Activated naive CD4-positive, alpha-beta T cell treated with anti-CD3 and anti-CD28 coated beads, Interleukin-2, amount 50 U/mL, for 24 hours (primary cell): ENCODE measurements around the gene KIF26A.

Source experiments
- H3K27ac Mint-ChIP-seq: one replicate; pipeline ENCODE4 v1.8.0; 2021; ENCODE audit warnings: mild to moderate bottlenecking, mixed read lengths
- H3K27me3 Mint-ChIP-seq: one replicate; pipeline ENCODE4 v1.8.0; 2021; ENCODE audit warnings: mixed read lengths
- H3K36me3 Mint-ChIP-seq: one replicate; pipeline ENCODE4 v1.8.0; 2021; ENCODE audit warnings: mixed read lengths
- H3K4me1 Mint-ChIP-seq: one replicate; pipeline ENCODE4 v1.8.0; 2021; ENCODE audit warnings: mixed read lengths
- H3K4me3 Mint-ChIP-seq: one replicate; pipeline ENCODE4 v1.8.0; 2021; ENCODE audit warnings: mild to moderate bottlenecking, mixed read lengths
- H3K9me3 Mint-ChIP-seq: one replicate; pipeline ENCODE4 v1.8.0; 2021; ENCODE audit warnings: mixed read lengths

KIF26A gene

GRCh38 chr14:104212206-104213095, 74.1 kb downstream of the KIF26A start:
- no peaks in the 10 kb centered on the region for H3K4me1 Mint-ChIP-seq
- H3K4me3 Mint-ChIP-seq, result no peak overlapping the region
- H3K9me3 Mint-ChIP-seq, result no peaks in the 10 kb centered on the region
- H3K36me3 Mint-ChIP-seq, result no peaks in the 10 kb centered on the region
- H3K27ac Mint-ChIP-seq, result peak overlapping the region; percentile 82
- peaks cover 4% of the 10 kb centered on the region for H3K27me3 Mint-ChIP-seq

DNA sequence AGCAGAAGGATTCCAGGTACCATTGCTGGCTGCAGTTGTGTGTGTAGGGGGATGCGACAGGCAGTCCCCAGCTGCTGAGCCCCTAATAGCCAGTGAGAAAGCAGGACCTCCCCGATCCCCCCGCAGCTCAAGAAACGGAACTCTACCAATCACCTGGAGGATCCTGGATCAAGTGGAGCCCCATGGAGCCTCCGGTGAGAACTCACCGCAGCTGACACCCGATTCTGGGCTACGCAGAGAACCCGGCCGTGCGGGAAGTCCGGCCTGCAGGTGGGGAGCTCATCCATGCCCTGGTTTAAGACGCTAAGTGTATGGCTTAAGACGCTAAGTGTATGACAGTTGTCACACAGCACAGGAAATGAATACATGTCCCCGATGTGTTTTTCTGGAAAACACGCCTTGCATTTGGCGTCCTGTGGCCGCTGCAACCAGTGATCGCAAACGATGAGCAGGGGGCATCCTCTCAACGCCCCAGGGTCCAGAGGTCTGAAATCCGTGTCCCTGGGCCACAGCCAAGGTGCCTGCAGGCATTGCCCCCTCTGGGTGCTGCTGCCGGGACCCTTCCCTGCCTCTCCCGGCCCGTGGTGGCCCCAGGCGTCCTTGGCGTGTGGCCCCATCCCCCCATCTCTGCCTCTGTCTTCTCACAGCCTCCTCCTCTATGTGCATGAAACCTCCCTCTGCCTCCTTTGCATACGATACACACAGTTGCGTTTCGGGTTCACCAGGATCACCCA, 75.1 kb downstream of the KIF26A start:
- Mint-ChIP-seq H3K4me1 (no peaks in the 10 kb centered on the region), H3K27me3 (peaks cover 4% of the 10 kb centered on the region), H3K9me3 (no peaks in the 10 kb centered on the region), H3K36me3 (no peaks in the 10 kb centered on the region), H3K4me3 (no peak overlapping the region), H3K27ac (no peak overlapping the region)

DNA sequence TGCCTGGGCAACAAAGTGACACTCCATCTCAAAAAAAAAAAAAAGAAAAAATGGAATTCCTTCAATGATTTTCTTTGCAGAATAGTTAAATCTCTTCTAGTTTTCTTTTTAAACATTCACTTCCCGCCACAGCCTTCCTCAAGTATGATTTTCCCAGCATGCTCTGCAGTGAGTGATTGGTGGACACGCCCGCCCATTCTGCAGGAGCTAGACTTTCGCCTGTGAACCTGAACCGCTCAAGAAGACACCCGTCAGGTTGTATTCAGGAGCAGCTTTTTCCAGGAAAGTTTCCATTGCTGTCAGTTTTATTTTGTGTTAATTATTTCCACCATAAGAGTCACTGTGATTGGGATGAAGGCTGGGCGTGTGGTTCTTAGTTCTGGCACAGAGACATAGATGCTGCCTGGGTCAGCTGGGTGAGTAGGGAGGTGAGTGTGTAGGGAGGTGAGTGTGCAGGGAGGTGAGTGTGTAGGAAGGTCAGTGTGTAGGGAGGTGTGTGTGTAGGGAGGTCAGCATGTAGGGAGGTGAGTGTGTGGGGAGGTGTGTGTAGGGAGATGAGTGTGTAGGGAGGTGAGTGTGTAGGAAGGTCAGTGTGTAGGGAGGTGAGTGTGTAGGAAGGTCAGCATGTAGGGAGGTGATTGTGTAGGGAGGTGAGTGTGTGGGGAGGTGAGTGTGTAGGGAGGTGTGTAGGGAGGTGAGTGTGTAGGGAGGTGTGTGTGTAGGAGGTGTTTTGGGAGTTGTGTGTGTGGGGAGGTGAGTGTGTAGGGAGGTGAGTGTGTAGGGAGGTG, 76.2 kb downstream of the KIF26A start:
- Mint-ChIP-seq H3K27ac (no peak overlapping the region), H3K4me1 (no peaks in the 10 kb centered on the region), H3K9me3 (no peaks in the 10 kb centered on the region), H3K27me3 (peaks cover 7% of the 10 kb centered on the region), H3K4me3 (no peak overlapping the region), H3K36me3 (no peaks in the 10 kb centered on the region)

DNA sequence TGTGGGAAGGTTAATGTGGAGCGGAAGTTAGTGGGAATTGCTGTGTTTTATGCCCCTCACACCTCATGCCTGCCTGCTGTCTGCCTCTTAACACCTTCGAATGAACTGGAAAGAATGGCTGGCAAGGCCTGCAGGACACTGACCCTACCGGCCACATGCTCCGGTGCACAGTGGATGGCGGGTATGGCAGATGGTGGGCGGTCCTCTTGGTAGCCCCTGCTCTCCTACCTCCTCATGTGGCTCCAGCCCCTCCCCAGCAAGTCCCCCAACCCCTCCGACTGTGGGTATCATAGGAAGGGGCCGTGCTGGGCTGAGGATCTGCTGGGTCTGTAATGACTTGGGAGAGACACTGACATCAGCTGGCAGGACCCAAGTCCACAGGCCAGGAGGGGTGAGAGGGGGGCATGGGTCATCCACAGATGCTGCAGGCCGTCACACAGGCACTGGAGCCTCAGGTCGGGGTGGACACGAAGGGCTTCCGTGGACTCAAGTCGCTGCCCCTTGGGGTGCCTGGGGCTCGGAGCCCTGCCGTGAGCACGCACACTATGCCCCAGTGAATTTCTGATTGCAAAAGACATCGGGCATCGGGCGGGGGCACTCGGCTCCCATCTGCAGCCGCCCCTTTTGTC, 77.4 kb downstream of the KIF26A start:
- H3K4me3 Mint-ChIP-seq, result no peak overlapping the region
- peaks cover 7% of the 10 kb centered on the region for H3K27me3 Mint-ChIP-seq
- H3K4me1 Mint-ChIP-seq, result no peaks in the 10 kb centered on the region
- no peaks in the 10 kb centered on the region for H3K36me3 Mint-ChIP-seq
- H3K9me3 Mint-ChIP-seq, result no peaks in the 10 kb centered on the region
- no peak overlapping the region for H3K27ac Mint-ChIP-seq

DNA sequence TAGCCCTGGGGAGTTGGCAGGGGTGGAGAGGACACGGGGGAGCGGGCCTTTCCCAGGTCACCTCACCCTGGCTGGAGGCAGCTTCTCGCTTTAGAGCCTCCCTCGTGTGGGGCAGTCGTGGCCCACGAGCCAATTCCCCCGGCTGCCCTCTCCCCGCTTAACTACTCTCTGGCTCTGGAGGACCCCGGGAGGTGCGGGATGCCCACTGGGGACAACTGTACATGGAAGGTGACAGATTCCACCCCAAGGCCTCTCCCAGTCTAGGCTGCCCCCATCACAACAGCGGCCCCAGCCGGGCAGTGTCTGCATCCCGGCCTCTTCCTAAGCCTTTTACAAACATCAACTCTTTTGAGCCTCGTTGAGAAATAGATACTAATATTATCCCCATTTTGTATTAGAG, 78.1 kb downstream of the KIF26A start:
- no peak overlapping the region for H3K4me3 Mint-ChIP-seq
- H3K27me3 Mint-ChIP-seq, result peaks cover 7% of the 10 kb centered on the region
- no peaks in the 10 kb centered on the region for H3K4me1 Mint-ChIP-seq
- H3K36me3 Mint-ChIP-seq, result no peaks in the 10 kb centered on the region
- no peaks in the 10 kb centered on the region for H3K9me3 Mint-ChIP-seq
- H3K27ac Mint-ChIP-seq, result no peak overlapping the region

- no peaks in the 10 kb centered on the region for H3K9me3 Mint-ChIP-seq
- no peak overlapping the region for H3K4me3 Mint-ChIP-seq
- peaks cover 13% of the 10 kb centered on the region for H3K27me3 Mint-ChIP-seq
- no peaks in the 10 kb centered on the region for H3K4me1 Mint-ChIP-seq
- H3K36me3 Mint-ChIP-seq, result no peaks in the 10 kb centered on the region
- no peak overlapping the region for H3K27ac Mint-ChIP-seq
Observed at GRCh38 chr14:104217486-104218360, 79.3 kb downstream of the KIF26A start.

DNA sequence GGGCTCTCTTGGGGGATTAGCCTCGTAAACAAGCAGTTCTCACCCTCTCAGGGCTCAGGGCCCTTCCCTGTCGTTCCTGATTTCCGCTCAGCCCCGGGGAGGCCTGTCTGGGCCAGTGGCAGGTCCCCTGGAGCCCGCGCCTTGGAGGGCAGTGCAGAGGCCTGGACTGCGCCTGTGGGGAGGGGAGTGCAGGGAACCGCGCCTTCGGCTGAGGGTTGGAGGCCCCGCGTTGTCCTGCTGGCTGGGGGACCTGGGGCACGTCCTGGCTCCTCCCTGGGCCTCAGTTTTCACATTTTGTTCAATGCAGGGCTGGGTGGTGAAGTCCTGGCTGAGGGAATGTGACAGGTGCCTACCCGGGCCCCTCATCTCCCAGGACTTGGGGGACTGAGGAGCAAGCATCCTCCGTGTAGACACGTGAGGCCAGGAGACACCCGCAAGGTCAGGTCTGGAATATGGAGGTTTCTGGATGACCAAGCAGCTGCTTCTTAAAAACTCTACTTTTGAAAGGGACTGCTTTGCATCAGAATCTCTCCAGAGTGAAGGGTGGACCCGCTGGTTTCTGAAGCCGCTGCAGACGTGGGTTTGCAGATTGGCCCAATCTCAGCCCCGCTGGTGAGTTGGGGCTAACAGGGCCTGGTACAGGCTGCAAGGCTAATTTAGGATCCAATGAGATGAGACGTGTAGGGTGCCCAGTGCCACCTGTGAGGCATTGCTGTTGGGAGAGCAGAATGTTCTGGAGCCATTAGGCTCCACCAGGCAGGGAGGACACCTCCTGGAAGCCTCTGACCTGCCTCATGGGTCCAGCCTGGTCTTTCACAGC, 80.2 kb downstream of the KIF26A start:
- no peaks in the 10 kb centered on the region for H3K4me1 Mint-ChIP-seq
- peaks cover 13% of the 10 kb centered on the region for H3K27me3 Mint-ChIP-seq
- no peak overlapping the region for H3K4me3 Mint-ChIP-seq
- no peaks in the 10 kb centered on the region for H3K9me3 Mint-ChIP-seq
- no peaks in the 10 kb centered on the region for H3K36me3 Mint-ChIP-seq
- no peak overlapping the region for H3K27ac Mint-ChIP-seq

GRCh38 chr14:104219731-104220214, 81.4 kb downstream of the KIF26A start:
- no peak overlapping the region for H3K4me3 Mint-ChIP-seq
- H3K27ac Mint-ChIP-seq, result no peak overlapping the region
- no peaks in the 10 kb centered on the region for H3K36me3 Mint-ChIP-seq

GRCh38 chr14:104220215-104221070, 82.1 kb downstream of the KIF26A start:
- Mint-ChIP-seq H3K4me1 (peaks cover 14% of the 10 kb centered on the region), H3K9me3 (no peaks in the 10 kb centered on the region), H3K27me3 (peaks cover 13% of the 10 kb centered on the region)

More at GRCh38 chr14:104219731-104220214, 81.4 kb downstream of the KIF26A start:
- H3K4me1 Mint-ChIP-seq, result peaks cover 11% of the 10 kb centered on the region
- peaks cover 13% of the 10 kb centered on the region for H3K27me3 Mint-ChIP-seq
- H3K9me3 Mint-ChIP-seq, result no peaks in the 10 kb centered on the region

DNA sequence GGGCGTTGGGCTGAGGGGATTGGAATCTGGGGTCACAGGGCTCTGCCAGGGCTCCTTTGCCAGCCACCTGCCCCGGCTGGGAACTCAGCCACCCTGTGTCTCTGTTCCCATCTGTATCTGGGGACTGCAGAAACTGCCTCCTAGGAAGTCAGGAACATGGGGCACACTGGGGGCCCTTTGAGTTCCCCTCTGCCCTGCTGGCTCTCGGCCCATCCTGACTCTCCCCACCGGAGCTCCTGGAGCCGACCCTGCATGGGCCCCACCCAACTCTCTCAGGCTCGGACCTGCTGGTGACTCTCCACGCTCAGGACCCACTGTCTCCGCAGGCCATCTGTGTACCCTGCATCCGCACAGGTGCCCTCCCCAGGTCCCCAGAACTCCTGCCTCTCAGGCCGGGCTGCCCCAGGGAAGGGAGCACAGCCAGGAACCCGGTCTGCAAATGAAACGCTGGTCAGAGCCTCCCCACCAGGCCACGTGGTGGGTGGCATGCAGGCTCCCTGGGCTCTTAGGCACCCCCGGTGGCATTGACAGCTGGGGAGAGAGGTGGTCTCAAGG, 82.8 kb downstream of the KIF26A start:
- no peak overlapping the region for H3K4me3 Mint-ChIP-seq
- peaks cover 13% of the 10 kb centered on the region for H3K27me3 Mint-ChIP-seq
- no peak overlapping the region for H3K27ac Mint-ChIP-seq
- peaks cover 17% of the 10 kb centered on the region for H3K4me1 Mint-ChIP-seq
- no peaks in the 10 kb centered on the region for H3K36me3 Mint-ChIP-seq
- no peaks in the 10 kb centered on the region for H3K9me3 Mint-ChIP-seq

More at GRCh38 chr14:104220215-104221070, 82.1 kb downstream of the KIF26A start:
- Mint-ChIP-seq H3K27ac (no peak overlapping the region), H3K36me3 (no peaks in the 10 kb centered on the region), H3K4me3 (no peak overlapping the region)

DNA sequence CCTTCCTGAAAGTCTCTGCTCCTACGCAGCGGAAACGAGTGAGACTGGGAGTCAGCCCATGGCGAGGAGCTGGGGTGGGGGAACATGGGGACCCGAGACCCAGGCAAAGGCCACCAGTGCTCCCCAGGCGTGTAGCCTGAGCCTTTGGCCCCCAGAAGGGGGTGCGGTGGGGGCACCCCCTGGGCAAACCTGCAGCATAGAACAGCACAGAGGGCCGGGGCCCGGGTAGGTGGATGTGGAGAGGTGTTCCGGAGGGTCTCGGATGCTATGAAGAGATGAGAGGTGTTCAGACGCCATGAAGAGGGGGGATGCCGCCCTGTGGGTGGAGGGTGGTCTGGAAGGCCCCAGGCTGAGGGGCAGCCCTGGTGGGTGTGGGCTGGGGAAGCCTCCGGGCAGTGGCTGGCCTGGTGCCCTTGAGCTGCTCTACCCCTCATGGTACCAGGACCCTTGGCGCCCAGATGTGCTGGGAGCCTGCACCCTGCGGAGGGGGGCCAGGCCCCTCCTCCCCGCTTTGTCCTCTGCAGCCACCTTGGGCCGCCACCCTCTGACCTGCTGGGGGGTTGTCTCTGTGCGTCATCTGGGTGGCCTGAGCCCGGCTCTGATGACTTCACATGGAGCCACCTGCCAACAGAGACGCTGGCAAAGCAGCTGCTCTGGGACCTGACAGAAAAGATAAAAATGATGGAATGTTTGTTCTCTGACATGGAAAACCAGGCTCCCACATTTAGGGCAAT, 83.4 kb downstream of the KIF26A start:
- H3K27ac Mint-ChIP-seq, result no peak overlapping the region
- peaks cover 13% of the 10 kb centered on the region for H3K27me3 Mint-ChIP-seq
- H3K36me3 Mint-ChIP-seq, result no peaks in the 10 kb centered on the region
- H3K9me3 Mint-ChIP-seq, result no peaks in the 10 kb centered on the region
- no peak overlapping the region for H3K4me3 Mint-ChIP-seq
- peaks cover 24% of the 10 kb centered on the region for H3K4me1 Mint-ChIP-seq

DNA sequence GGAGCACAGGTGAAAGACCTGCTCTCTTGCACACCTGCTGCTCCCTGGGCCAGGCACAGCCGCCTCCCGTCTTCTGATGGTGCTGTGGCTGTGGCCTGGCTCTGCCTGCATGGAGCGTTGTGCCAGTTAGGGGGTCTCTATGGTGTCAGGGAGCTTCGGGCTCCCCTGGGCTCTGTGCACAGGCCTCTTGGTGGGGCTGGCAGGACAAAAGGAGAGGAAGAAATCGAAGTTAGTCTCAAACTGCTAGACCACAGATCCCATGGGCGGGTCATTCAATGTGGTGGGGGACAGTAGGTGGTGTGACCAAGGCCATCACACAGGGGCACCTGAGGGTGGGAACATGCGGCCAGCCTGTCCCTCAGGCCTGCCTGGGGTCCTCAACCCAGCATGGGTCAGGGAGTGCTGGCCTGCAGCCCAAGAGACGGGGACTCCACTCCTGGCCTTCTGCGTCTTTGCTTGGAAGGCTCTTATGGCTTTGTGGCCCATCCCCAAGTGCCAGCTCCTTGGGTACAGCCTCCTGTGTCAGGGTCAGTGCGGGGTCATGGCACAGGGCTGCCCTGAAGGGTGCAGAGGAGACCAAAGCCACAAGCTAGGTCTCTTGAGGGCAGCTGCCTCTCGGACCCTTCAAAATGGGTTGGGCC, 84.1 kb downstream of the KIF26A start:
- Mint-ChIP-seq H3K36me3 (no peaks in the 10 kb centered on the region), H3K4me1 (peaks cover 27% of the 10 kb centered on the region), H3K4me3 (no peak overlapping the region), H3K9me3 (no peaks in the 10 kb centered on the region), H3K27ac (no peak overlapping the region), H3K27me3 (peaks cover 13% of the 10 kb centered on the region)
